OCI-LY7 (cell line): ENCODE results near the gene SAMD15. TPM values are rescaled to one million over a fixed set of nuclear protein-coding genes. Genes with fewer than 3 reads are reported as not detected.
A peak's percentile ranks its signal among the peaks of the same experiment; 100 is the strongest.
"Not testable (repeated sequence)": the region's sequence is repeated elsewhere in the genome, so short reads cannot be mapped to it uniquely, and the experiment has no call there.

Experiments
- BruUV-seq: library from RNA; stranded (reverse); fragments of 400-500 nt; replicated peaks from 2 replicates; lab custom pipeline; 2021; lab: Mats Ljungman, UMichigan
- CTCF ChIA-PET: fragments of 300-600 bp; sonication (Branson Sonifier 250); formaldehyde crosslinking; loops from one replicate; lab custom pipeline; 2022; ENCODE audit warnings: antibody characterized with exemption; ENCODE audit not compliant: unreplicated experiment; lab: Charles Lee
- POLR2A ChIA-PET: fragments of 300-600 bp; sonication (Branson Sonifier 250); formaldehyde crosslinking; loops from one replicate; lab custom pipeline; 2022; ENCODE audit warnings: antibody characterized with exemption; lab: Charles Lee
- DNase-seq: peaks from one replicate; pipeline ENCODE4 v3.0.0-alpha.2; 2015; ENCODE audit warnings: low spot score
- H2AFZ ChIP-seq: fragments of 200-600 bp; sonication (generic), shearing (Covaris generic); 2 replicates; pipeline ENCODE4 v1.6.1; 2014; ENCODE audit warnings: mild to moderate bottlenecking, antibody characterized with exemption, low read length, moderate library complexity
- H3K27ac ChIP-seq: fragments of 200-600 bp; sonication (generic); 2 replicates; pipeline ENCODE4 v1.5.1; 2014; ENCODE audit warnings: mixed run types, low read depth, mild to moderate bottlenecking, moderate library complexity, low read length, inconsistent platforms; ENCODE audit not compliant: poor library complexity, severe bottlenecking
- H3K36me3 ChIP-seq: fragments of 200-600 bp; sonication (generic); 2 replicates; pipeline ENCODE4 v1.6.1; 2014; ENCODE audit warnings: mild to moderate bottlenecking, antibody characterized with exemption, low read length, moderate library complexity, mixed read lengths; ENCODE audit not compliant: insufficient read depth
- H3K4me1 ChIP-seq: fragments of 200-600 bp; sonication (generic); 2 replicates; pipeline ENCODE4 v1.5.1; 2014; ENCODE audit warnings: mild to moderate bottlenecking, low read length; ENCODE audit not compliant: insufficient read depth, poor library complexity, severe bottlenecking
- H3K4me2 ChIP-seq: fragments of 200-600 bp; sonication (generic); 2 replicates; pipeline ENCODE4 v1.6.1; 2014; ENCODE audit warnings: mild to moderate bottlenecking, low read length
- H3K4me3 ChIP-seq: fragments of 200-600 bp; sonication (generic); 2 replicates; pipeline ENCODE4 v1.5.1; 2014; ENCODE audit warnings: mild to moderate bottlenecking, low read depth, low read length; ENCODE audit not compliant: poor library complexity, severe bottlenecking
- H3K79me2 ChIP-seq: fragments of 200-600 bp; sonication (generic); 2 replicates; pipeline ENCODE4 v1.6.1; 2016; ENCODE audit warnings: low read depth, mild to moderate bottlenecking, low read length, moderate library complexity, mixed read lengths; ENCODE audit not compliant: insufficient read depth
- H3K9me2 ChIP-seq: fragments of 200-600 bp; sonication (generic); 2 replicates; pipeline ENCODE4 v1.6.1; 2016; ENCODE audit warnings: mild to moderate bottlenecking, low read length, mixed read lengths; ENCODE audit not compliant: insufficient read depth
- H3K9me3 ChIP-seq: fragments of 200-600 bp; sonication (generic); 2 replicates; pipeline ENCODE4 v1.6.1; 2014; ENCODE audit warnings: mild to moderate bottlenecking, mixed run types, low read length, mixed read lengths
- H4K20me1 ChIP-seq: fragments of 200-600 bp; sonication (generic); 2 replicates; pipeline ENCODE4 v1.6.1; 2014; ENCODE audit warnings: mild to moderate bottlenecking, antibody characterized with exemption, low read length, moderate library complexity, mixed read lengths; ENCODE audit not compliant: insufficient read depth
- CTCF ChIP-seq: fragments of 200-600 bp; sonication (generic); conservative IDR thresholded peaks from 2 replicates; pipeline ENCODE4 v1.5.1; 2014; ENCODE audit warnings: mild to moderate bottlenecking, antibody characterized with exemption, low read length, moderate library complexity, mixed read lengths
- EZH2phosphoT487 ChIP-seq: fragments of 200-600 bp; sonication (generic); IDR thresholded peaks from 2 replicates; pipeline ENCODE4 v1.6.1; 2018; ENCODE audit warnings: low read depth, borderline replicate concordance, mild to moderate bottlenecking, mixed run types, antibody characterized with exemption, low read length, moderate library complexity, mixed read lengths
- intact Hi-C: fragments of 100-400 bp; cut with micrococcal nuclease; formaldehyde crosslinking; loops from one replicate; pipeline ENCODE4 v1.10.0; 2022; ENCODE audit not compliant: unreplicated experiment
- total RNA-seq, 2 experiments: library from RNA; depleted of rRNA in 1 of 2; stranded (reverse); fragments of >200 nt in 1 of 2; shearing (Covaris generic) in 1 of 2; gene quantifications; 2 replicates each; pipeline ENCODE4 v1.2.3, GENCODE V29; 2014 to 2022

Gene SAMD15
- total RNA-seq, 2 experiments from 2014 or later: 1.1 to 2.0 TPM

- Histone ChIP-seq H2AFZ (no peak overlapping the region), H3K27ac (no peak overlapping the region), H4K20me1 (no peaks in the 10 kb centered on the region), H3K36me3 (peaks cover 52% of the 10 kb centered on the region), H3K4me1 (no peaks in the 10 kb centered on the region), H3K4me2 (no peak overlapping the region), H3K79me2 (no peaks in the 10 kb centered on the region), H3K9me2 (no peaks in the 10 kb centered on the region), H3K9me3 (no peaks in the 10 kb centered on the region), H3K4me3 (no peak overlapping the region)
- ChIA-PET POLR2A (no interaction called here), CTCF (interaction anchor here (1.2 kb wide), 1 partner anchor 20 kb away, joined by 4 read pairs; no protein-coding TSS in a partner anchor)
- intact Hi-C loops: no loop called here
- BruUV-seq: no TSS peak
- DNase-seq: no peak
- no peak for TF ChIP-seq EZH2phosphoT487
- no peak for TF ChIP-seq CTCF
Measured at GRCh38 chr14:77335576-77335975, 41.6 kb upstream of the SAMD15 start.

- BruUV-seq: not testable (repeated sequence)
Measured at GRCh38 chr14:77337255-77337654, 39.9 kb upstream of the SAMD15 start.

GRCh38 chr14:77337880-77338279, 39.3 kb upstream of the SAMD15 start:
- peaks cover 75% of the 10 kb centered on the region for H3K36me3 ChIP-seq
- H3K9me2 ChIP-seq: no peaks in the 10 kb centered on the region
- no peaks in the 10 kb centered on the region for H4K20me1 ChIP-seq
- no peak overlapping the region for H2AFZ ChIP-seq
- POLR2A ChIA-PET: no interaction called here
- no peak for DNase-seq
- CTCF ChIA-PET: no interaction called here
- no peak overlapping the region for H3K4me3 ChIP-seq
- no peaks in the 10 kb centered on the region for H3K9me3 ChIP-seq
- intact Hi-C loops: no loop called here
- TF ChIP-seq EZH2phosphoT487: no peak
- TF ChIP-seq CTCF: no peak
- BruUV-seq: TSS peak; percentile 33
- H3K4me1 ChIP-seq: no peaks in the 10 kb centered on the region
- no peak overlapping the region for H3K27ac ChIP-seq
- no peak overlapping the region for H3K4me2 ChIP-seq
- no peaks in the 10 kb centered on the region for H3K79me2 ChIP-seq

More at GRCh38 chr14:77337255-77337654, 39.9 kb upstream of the SAMD15 start:
- intact Hi-C loops, POLR2A ChIA-PET, H2AFZ ChIP-seq, CTCF ChIA-PET, H3K9me2 ChIP-seq, H3K4me3 ChIP-seq, DNase-seq, H3K9me3 ChIP-seq, H4K20me1 ChIP-seq, H3K27ac ChIP-seq, H3K4me2 ChIP-seq, H3K4me1 ChIP-seq, H3K79me2 ChIP-seq: not testable (repeated sequence)
- peaks cover 69% of the 10 kb centered on the region for H3K36me3 ChIP-seq
